Hepatocyte (in vitro differentiated cells): ENCODE results near the gene LCN2. TPM values are rescaled to one million over a fixed set of nuclear protein-coding genes. Genes with fewer than 3 reads are reported as not detected.
"Not testable (repeated sequence)": the region's sequence is repeated elsewhere in the genome, so short reads cannot be mapped to it uniquely, and the experiment has no call there.

ENCODE experiments used
- DNase-seq: peaks from one replicate; pipeline ENCODE4 v3.0.0-alpha.2; 2016; ENCODE audit warnings: low spot score
- H2AFZ ChIP-seq: fragments of 200-600 bp; sonication (generic); 2 replicates; pipeline ENCODE4 v1.6.0; 2016; ENCODE audit warnings: antibody characterized with exemption, mild to moderate bottlenecking
- H3K27ac ChIP-seq: fragments of 200-600 bp; sonication (generic); 2 replicates; pipeline ENCODE4 v1.5.1; 2016; ENCODE audit warnings: mild to moderate bottlenecking
- H3K27me3 ChIP-seq: fragments of 200-600 bp; sonication (generic); 2 replicates; pipeline ENCODE4 v1.6.1; 2016
- H3K36me3 ChIP-seq: fragments of 200-600 bp; sonication (generic); replicated peaks from 2 replicates; pipeline ENCODE4 v1.5.1; 2016; ENCODE audit warnings: low read depth; ENCODE audit not compliant: insufficient read depth
- H3K4me1 ChIP-seq: fragments of 200-600 bp; sonication (generic); 2 replicates; pipeline ENCODE4 v1.5.1; 2016; ENCODE audit warnings: mild to moderate bottlenecking, moderate library complexity; ENCODE audit not compliant: insufficient read depth
- H3K4me2 ChIP-seq: fragments of 200-600 bp; sonication (generic); 2 replicates; pipeline ENCODE4 v1.6.0; 2016
- H3K4me3 ChIP-seq: fragments of 200-600 bp; sonication (generic); 2 replicates; pipeline ENCODE4 v1.5.1; 2016; ENCODE audit warnings: mild to moderate bottlenecking
- H3K79me2 ChIP-seq: fragments of 200-600 bp; sonication (generic); 2 replicates; pipeline ENCODE4 v1.6.0; 2017; ENCODE audit warnings: mild to moderate bottlenecking
- H3K9me2 ChIP-seq: fragments of 200-600 bp; sonication (generic); replicated peaks from 2 replicates; pipeline ENCODE4 v1.6.0; 2017; ENCODE audit warnings: mild to moderate bottlenecking; ENCODE audit not compliant: insufficient read depth
- H3K9me3 ChIP-seq: fragments of 200-600 bp; sonication (generic); 2 replicates; pipeline ENCODE4 v1.5.1; 2016; ENCODE audit warnings: low read depth, mild to moderate bottlenecking
- H4K20me1 ChIP-seq: fragments of 200-600 bp; sonication (generic); 2 replicates; pipeline ENCODE4 v1.6.0; 2016; ENCODE audit warnings: mild to moderate bottlenecking; ENCODE audit not compliant: insufficient read depth, poor library complexity, severe bottlenecking
- CTCF ChIP-seq: fragments of 200-600 bp; sonication (generic); IDR thresholded peaks from 2 replicates; pipeline ENCODE4 v1.5.1; 2016; ENCODE audit warnings: antibody characterized with exemption, mild to moderate bottlenecking; ENCODE audit not compliant: poor library complexity
- EZH2 ChIP-seq: fragments of 200-600 bp; sonication (generic); IDR thresholded peaks from 2 replicates; pipeline ENCODE4 v1.6.1; 2016; ENCODE audit warnings: antibody characterized with exemption, mild to moderate bottlenecking, borderline replicate concordance
- EZH2phosphoT487 ChIP-seq: fragments of 200-600 bp; sonication (generic); IDR thresholded peaks from one replicate; pipeline ENCODE4 v1.6.1; 2018; ENCODE audit warnings: antibody characterized with exemption, mild to moderate bottlenecking, low read depth, moderate library complexity; ENCODE audit not compliant: unreplicated experiment, severe bottlenecking
- WGBS: methylation state at CpG from one replicate; pipeline ENCODE4 v1.1.6; 2016; ENCODE audit warnings: low lambda C conversion rate; ENCODE audit errors: missing lambda C conversion rate; 5-methylcytosine and 5-hydroxymethylcytosine counted together
- polyA plus RNA-seq: library from polyadenylated mRNA; unstranded; fragments of >200 nt; fragmentation: Nextera tagmentation; extraction: Ambion mirVana; gene quantifications from 2 replicates; pipeline ENCODE4 v1.2.1, GENCODE V29; 2016
- total RNA-seq: library from RNA; depleted of rRNA; stranded (reverse); fragments of >200 nt; gene quantifications from 2 replicates; pipeline ENCODE4 v1.2.3, GENCODE V29; 2014

Gene LCN2
- total and polyA plus RNA-seq, 2 experiments from 2014 or later = 5.3 to 12.8 TPM

GRCh38 chr9:128108269-128109049 lies 40.8 kb upstream of the LCN2 start:
- DNase-seq = peak; percentile 7
- no peaks in the 10 kb centered on the region for H3K27me3 ChIP-seq
- no peak for TF ChIP-seq EZH2
- TF ChIP-seq EZH2phosphoT487 = no peak
- TF ChIP-seq CTCF = no peak
- H3K4me2 ChIP-seq = no peak overlapping the region
- H3K4me1 ChIP-seq = peaks cover 10% of the 10 kb centered on the region
- H3K4me3 ChIP-seq = no peak overlapping the region
- no peaks in the 10 kb centered on the region for H3K36me3 ChIP-seq
- no peaks in the 10 kb centered on the region for H3K9me3 ChIP-seq
- no peaks in the 10 kb centered on the region for H3K9me2 ChIP-seq
- H2AFZ ChIP-seq = no peak overlapping the region
- 90% methylated on average over 15 of the region's 15 CpGs for WGBS
- H4K20me1 ChIP-seq = no peaks in the 10 kb centered on the region
- peak overlapping the region; percentile 76 for H3K27ac ChIP-seq
- peaks cover 34% of the 10 kb centered on the region for H3K79me2 ChIP-seq

GRCh38 chr9:128109050-128109709 lies 40.1 kb upstream of the LCN2 start:
- TF ChIP-seq CTCF (no peak), EZH2 (no peak), EZH2phosphoT487 (no peak)
- no peak overlapping the region for H3K4me3 ChIP-seq

GRCh38 chr9:128111726-128112125 lies 37.5 kb upstream of the LCN2 start:
- H3K27ac ChIP-seq = not testable (repeated sequence)
- H3K4me1 ChIP-seq = peaks cover 18% of the 10 kb centered on the region

More at GRCh38 chr9:128109050-128109709, 40.1 kb upstream of the LCN2 start:
- DNase-seq = peak; percentile 28
- 94% methylated on average over 13 of the region's 20 CpGs for WGBS
- H3K36me3 ChIP-seq = no peaks in the 10 kb centered on the region
- H3K27ac ChIP-seq = peak overlapping the region; percentile 76
- no peak overlapping the region for H3K4me2 ChIP-seq
- peaks cover 6% of the 10 kb centered on the region for H3K4me1 ChIP-seq
- no peak overlapping the region for H2AFZ ChIP-seq
- H4K20me1 ChIP-seq = no peaks in the 10 kb centered on the region
- no peaks in the 10 kb centered on the region for H3K9me2 ChIP-seq
- peaks cover 38% of the 10 kb centered on the region for H3K79me2 ChIP-seq
- no peaks in the 10 kb centered on the region for H3K9me3 ChIP-seq
- no peaks in the 10 kb centered on the region for H3K27me3 ChIP-seq

More at GRCh38 chr9:128111726-128112125, 37.5 kb upstream of the LCN2 start:
- not testable (repeated sequence) for H3K36me3 ChIP-seq, H3K27me3 ChIP-seq, H3K9me2 ChIP-seq, DNase-seq, H4K20me1 ChIP-seq, H3K9me3 ChIP-seq, H2AFZ ChIP-seq, H3K4me3 ChIP-seq, H3K4me2 ChIP-seq
- peaks cover 27% of the 10 kb centered on the region for H3K79me2 ChIP-seq
- WGBS = 88% methylated on average over 12 of the region's 12 CpGs
